Upper lobe of right lung (tissue), 1 donor: Measurements from ENCODE around the gene SLC34A1. TPM values are rescaled to one million over a fixed set of nuclear protein-coding genes. Genes with fewer than 3 reads are reported as not detected.
A peak's percentile ranks its signal among the peaks of the same experiment; 100 is the strongest.

Experiments
- ATAC-seq: fragments of 200-7000 bp; cut with Tn5 transposase; one replicate; pipeline ENCODE4 v1.9.1; 2020; ENCODE audit warnings: mild to moderate bottlenecking, moderate library complexity
- DNase-seq: peaks from one replicate; pipeline ENCODE4 v3.0.0-alpha.2; 2020
- H3K27ac ChIP-seq: fragments of 200-600 bp; one replicate; pipeline ENCODE4 v1.8.0; 2022
- H3K27me3 ChIP-seq: fragments of 200-600 bp; one replicate; pipeline ENCODE4 v1.8.0; 2022; ENCODE audit warnings: mild to moderate bottlenecking
- H3K36me3 ChIP-seq: fragments of 200-600 bp; one replicate; pipeline ENCODE4 v1.8.0; 2022
- H3K4me1 ChIP-seq: fragments of 200-600 bp; one replicate; pipeline ENCODE4 v1.8.0; 2022
- H3K4me3 ChIP-seq: fragments of 200-600 bp; one replicate; pipeline ENCODE4 v1.8.0; 2022; ENCODE audit warnings: mild to moderate bottlenecking
- H3K9me3 ChIP-seq: fragments of 200-600 bp; one replicate; pipeline ENCODE4 v1.8.0; 2022
- CTCF ChIP-seq: fragments of 200-600 bp; IDR thresholded peaks from one replicate; pipeline ENCODE4 v1.8.0; 2022; ENCODE audit warnings: antibody characterized with exemption
- intact Hi-C: fragments of 100-400 bp; cut with DNase I; formaldehyde crosslinking; loops from one replicate; pipeline ENCODE4 v1.11.0; 2022
- total RNA-seq: library from RNA; stranded (reverse); fragmentation: NEBNext Ultra II Directional; extraction: Animal tissue kit (Norgen Biotek cat#: 25700); gene quantifications from one replicate; pipeline ENCODE4 v1.2.1, GENCODE V29; 2021
- donor health status: DM: no; HTN: yes; CAD: no; lungs with severe emphysema.

The SLC34A1 gene
- total RNA-seq, 1 donor from 2014 or later: not detected

GRCh38 chr5:177430140-177430951 is 46.1 kb downstream of the SLC34A1 start:
- TF ChIP-seq CTCF: no peak
- DNase-seq (peak; percentile 58), ATAC-seq (no peak)
- no peak overlapping the region for H3K27ac ChIP-seq
- H3K4me1 ChIP-seq: peaks cover 49% of the 10 kb centered on the region
- no peaks in the 10 kb centered on the region for H3K27me3 ChIP-seq
- H3K36me3 ChIP-seq: peaks cover 37% of the 10 kb centered on the region
- intact Hi-C loops: no loop called here
- no peak overlapping the region for H3K4me3 ChIP-seq
- no peaks in the 10 kb centered on the region for H3K9me3 ChIP-seq

- Histone ChIP-seq H3K9me3 (no peaks in the 10 kb centered on the region), H3K4me3 (no peak overlapping the region), H3K4me1 (peaks cover 45% of the 10 kb centered on the region), H3K36me3 (peaks cover 43% of the 10 kb centered on the region), H3K27ac (peak overlapping the region; percentile 11), H3K27me3 (no peaks in the 10 kb centered on the region)
- intact Hi-C loops: no loop called here
- no peak for TF ChIP-seq CTCF
- DNase-seq (peak; percentile 57), ATAC-seq (no peak)
Measured at GRCh38 chr5:177430972-177431316, 46.7 kb downstream of the SLC34A1 start.

GRCh38 chr5:177431317-177432142 is 47.3 kb downstream of the SLC34A1 start:
- TF ChIP-seq CTCF: no peak
- H3K9me3 ChIP-seq: no peaks in the 10 kb centered on the region
- no peaks in the 10 kb centered on the region for H3K27me3 ChIP-seq
- ATAC-seq (peak; percentile 4), DNase-seq (peak; percentile 76)
- H3K36me3 ChIP-seq: peaks cover 49% of the 10 kb centered on the region
- H3K4me1 ChIP-seq: peaks cover 45% of the 10 kb centered on the region
- H3K27ac ChIP-seq: peak overlapping the region; percentile 47
- H3K4me3 ChIP-seq: no peak overlapping the region
- intact Hi-C loops: no loop called here

GRCh38 chr5:177432143-177432838 is 48.1 kb downstream of the SLC34A1 start:
- peaks cover 52% of the 10 kb centered on the region for H3K36me3 ChIP-seq
- H3K27me3 ChIP-seq: no peaks in the 10 kb centered on the region
- H3K4me1 ChIP-seq: peaks cover 44% of the 10 kb centered on the region
- ATAC-seq (no peak), DNase-seq (no peak)
- H3K4me3 ChIP-seq: no peak overlapping the region
- intact Hi-C loops: no loop called here
- peak overlapping the region; percentile 47 for H3K27ac ChIP-seq
- H3K9me3 ChIP-seq: no peaks in the 10 kb centered on the region
- TF ChIP-seq CTCF: no peak

GRCh38 chr5:177432839-177433657 is 48.8 kb downstream of the SLC34A1 start:
- H3K36me3 ChIP-seq: peaks cover 54% of the 10 kb centered on the region
- H3K27ac ChIP-seq: no peak overlapping the region
- peaks cover 37% of the 10 kb centered on the region for H3K4me1 ChIP-seq
- no peak for TF ChIP-seq CTCF
- DNase-seq (peak; percentile 56), ATAC-seq (no peak)
- no peaks in the 10 kb centered on the region for H3K27me3 ChIP-seq
- H3K4me3 ChIP-seq: no peak overlapping the region
- H3K9me3 ChIP-seq: no peaks in the 10 kb centered on the region
- intact Hi-C loops: no loop called here
